ENCODE measurements around the gene IRX5.
A peak's percentile ranks its signal among the peaks of the same experiment; 100 is the strongest.

IRX5 gene

GRCh38 chr16:54947616-54948015, 17.0 kb downstream of the IRX5 start:
- no peak for DNase-seq (ENCODE audit: low spot score)

- no peak for DNase-seq (ENCODE audit: low spot score)
Observed at GRCh38 chr16:54952195-54952594, 21.5 kb downstream of the IRX5 start.

- no peak for DNase-seq (ENCODE audit: low spot score)
Observed at GRCh38 chr16:54953461-54953860, 22.8 kb downstream of the IRX5 start.

GRCh38 chr16:54954220-54954619, 23.6 kb downstream of the IRX5 start:
- no peak for DNase-seq (ENCODE audit: low spot score)

GRCh38 chr16:54955757-54956156, 25.1 kb downstream of the IRX5 start:
- DNase-seq (ENCODE audit: low spot score): no peak

- peak; percentile 34 for DNase-seq (ENCODE audit: low spot score)
Observed at GRCh38 chr16:54957403-54958166, 26.9 kb downstream of the IRX5 start.

- DNase-seq (ENCODE audit: low spot score): no peak
Observed at GRCh38 chr16:54962045-54962444, 31.4 kb downstream of the IRX5 start.

- no peak for DNase-seq (ENCODE audit: low spot score)
Observed at GRCh38 chr16:54964239-54964638, 33.6 kb downstream of the IRX5 start.

GRCh38 chr16:54965464-54965863, 34.8 kb downstream of the IRX5 start:
- DNase-seq (ENCODE audit: low spot score): no peak

- DNase-seq (ENCODE audit: low spot score): no peak
Observed at GRCh38 chr16:54968011-54968410, 37.3 kb downstream of the IRX5 start.

GRCh38 chr16:54968784-54969183, 38.1 kb downstream of the IRX5 start:
- no peak for DNase-seq (ENCODE audit: low spot score)

- DNase-seq (ENCODE audit: low spot score): no peak
Observed at GRCh38 chr16:54970016-54970415, 39.4 kb downstream of the IRX5 start.

- no peak for DNase-seq (ENCODE audit: low spot score)
Observed at GRCh38 chr16:54974367-54974766, 43.7 kb downstream of the IRX5 start.

GRCh38 chr16:54976651-54977200, 46.1 kb downstream of the IRX5 start:
- DNase-seq (ENCODE audit: low spot score): no peak

GRCh38 chr16:54977211-54977610, 46.5 kb downstream of the IRX5 start:
- DNase-seq (ENCODE audit: low spot score): no peak

- no peak for DNase-seq (ENCODE audit: low spot score)
Observed at GRCh38 chr16:54980821-54981220, 50.2 kb downstream of the IRX5 start.

All from SK-N-DZ (cell line).